Measurements from ENCODE around the gene PCDHB1.

DNA sequence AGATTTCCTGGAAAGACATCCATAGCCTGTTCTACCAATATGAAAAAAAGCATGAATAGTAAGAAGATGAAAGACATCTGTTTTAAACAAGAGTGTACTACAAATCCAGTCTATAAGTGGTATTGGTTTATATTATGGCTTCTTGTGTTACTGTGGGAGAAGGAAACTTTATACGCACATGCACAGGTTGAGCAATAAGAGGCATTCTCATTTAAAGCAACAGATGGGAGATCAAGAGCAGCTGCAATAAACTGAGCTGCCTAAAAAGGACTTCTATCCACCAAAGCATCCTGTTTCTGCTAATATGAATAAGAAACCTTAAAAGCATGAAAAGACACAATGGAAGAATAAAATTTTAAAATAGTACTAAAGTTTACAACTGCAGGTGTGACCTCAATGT, 8.6 kb upstream of the PCDHB1 start:
- no peak for TF ChIP-seq POLR2A (IDR thresholded peaks at IDR 0.05)
- TF ChIP-seq, protein P1, sequence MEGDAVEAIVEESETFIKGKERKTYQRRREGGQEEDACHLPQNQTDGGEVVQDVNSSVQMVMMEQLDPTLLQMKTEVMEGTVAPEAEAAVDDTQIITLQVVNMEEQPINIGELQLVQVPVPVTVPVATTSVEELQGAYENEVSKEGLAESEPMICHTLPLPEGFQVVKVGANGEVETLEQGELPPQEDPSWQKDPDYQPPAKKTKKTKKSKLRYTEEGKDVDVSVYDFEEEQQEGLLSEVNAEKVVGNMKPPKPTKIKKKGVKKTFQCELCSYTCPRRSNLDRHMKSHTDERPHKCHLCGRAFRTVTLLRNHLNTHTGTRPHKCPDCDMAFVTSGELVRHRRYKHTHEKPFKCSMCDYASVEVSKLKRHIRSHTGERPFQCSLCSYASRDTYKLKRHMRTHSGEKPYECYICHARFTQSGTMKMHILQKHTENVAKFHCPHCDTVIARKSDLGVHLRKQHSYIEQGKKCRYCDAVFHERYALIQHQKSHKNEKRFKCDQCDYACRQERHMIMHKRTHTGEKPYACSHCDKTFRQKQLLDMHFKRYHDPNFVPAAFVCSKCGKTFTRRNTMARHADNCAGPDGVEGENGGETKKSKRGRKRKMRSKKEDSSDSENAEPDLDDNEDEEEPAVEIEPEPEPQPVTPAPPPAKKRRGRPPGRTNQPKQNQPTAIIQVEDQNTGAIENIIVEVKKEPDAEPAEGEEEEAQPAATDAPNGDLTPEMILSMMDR (IDR thresholded peaks at IDR 0.05): no peak

Data from prostate gland (tissue), 2 donors.